NK-92 (cell line): Measurements from ENCODE around the gene SERHL2.
"Not testable (repeated sequence)": the region's sequence is repeated elsewhere in the genome, so short reads cannot be mapped to it uniquely, and the experiment has no call there.

Source experiments
- DNase-seq: peaks from one replicate; lab custom pipeline; 2025; ENCODE audit not compliant: unreplicated experiment; lab: John Stamatoyannopoulos, UW

Gene SERHL2

GRCh38 chr22:42553475-42554361, at the start of gene SERHL2:
SERHL2 (plus strand) TSS chr22:42553956; CDS start chr22:42554021, 65 bp downstream.
- peak; percentile 10 for DNase-seq

- DNase-seq, result not testable (repeated sequence)
Observed at GRCh38 chr22:42508327-42508974, 45.3 kb upstream of the SERHL2 start.

GRCh38 chr22:42508975-42509364, 44.8 kb upstream of the SERHL2 start:
- DNase-seq, result not testable (repeated sequence)

- DNase-seq, result no peak
Observed at GRCh38 chr22:42509548-42509947, 44.2 kb upstream of the SERHL2 start.

GRCh38 chr22:42511401-42511891, 42.3 kb upstream of the SERHL2 start:
- no peak for DNase-seq

GRCh38 chr22:42512273-42512990, 41.3 kb upstream of the SERHL2 start:
- not testable (repeated sequence) for DNase-seq

GRCh38 chr22:42514331-42514730, 39.4 kb upstream of the SERHL2 start:
- not testable (repeated sequence) for DNase-seq

GRCh38 chr22:42515304-42515703, 38.5 kb upstream of the SERHL2 start:
- DNase-seq, result not testable (repeated sequence)

GRCh38 chr22:42515896-42516295, 37.9 kb upstream of the SERHL2 start:
- DNase-seq, result no peak

GRCh38 chr22:42517103-42517502, 36.7 kb upstream of the SERHL2 start:
- DNase-seq, result not testable (repeated sequence)

- DNase-seq, result not testable (repeated sequence)
Observed at GRCh38 chr22:42518638-42519524, 34.9 kb upstream of the SERHL2 start.

GRCh38 chr22:42519525-42520401, 34.0 kb upstream of the SERHL2 start, which contains the start of gene RRP7A:
RRP7A (minus strand) TSS chr22:42519796; CDS start chr22:42519786, 10 bp downstream.
- no peak for DNase-seq

GRCh38 chr22:42521228-42521546, 32.6 kb upstream of the SERHL2 start:
- DNase-seq, result no peak

- no peak for DNase-seq
Observed at GRCh38 chr22:42522546-42522945, 31.2 kb upstream of the SERHL2 start.

GRCh38 chr22:42528591-42529307, 25.0 kb upstream of the SERHL2 start:
- DNase-seq, result no peak

- not testable (repeated sequence) for DNase-seq
Observed at GRCh38 chr22:42529435-42529834, 24.3 kb upstream of the SERHL2 start.

- DNase-seq, result not testable (repeated sequence)
Observed at GRCh38 chr22:42531401-42532084, 22.2 kb upstream of the SERHL2 start.

GRCh38 chr22:42533638-42533977, 20.1 kb upstream of the SERHL2 start:
- DNase-seq, result no peak
